Activated CD4-positive, alpha-beta T cell treated with anti-CD3 and anti-CD28 coated beads, Interleukin-2, amount 10 ng/mL, durations not matched to agents 24 days and 14 days (primary cell): ENCODE measurements around the gene HDGFL2. TPM values are rescaled to one million over a fixed set of nuclear protein-coding genes. Genes with fewer than 3 reads are reported as not detected.

Source experiments
- DNase-seq: peaks from one replicate; pipeline ENCODE4 v3.0.0; 2022
- H3K27ac Mint-ChIP-seq: one replicate; pipeline ENCODE4 v1.8.0; 2022; ENCODE audit warnings: mild to moderate bottlenecking, mixed read lengths
- H3K27me3 Mint-ChIP-seq: one replicate; pipeline ENCODE4 v1.8.0; 2022; ENCODE audit warnings: mixed read lengths
- H3K36me3 Mint-ChIP-seq: one replicate; pipeline ENCODE4 v1.8.0; 2022; ENCODE audit warnings: low read depth, mild to moderate bottlenecking, mixed read lengths
- H3K4me1 Mint-ChIP-seq: one replicate; pipeline ENCODE4 v1.8.0; 2021; ENCODE audit warnings: mixed read lengths
- H3K4me3 Mint-ChIP-seq: one replicate; pipeline ENCODE4 v1.8.0; 2022; ENCODE audit warnings: mild to moderate bottlenecking, moderate library complexity, mixed read lengths
- H3K9me3 Mint-ChIP-seq: one replicate; pipeline ENCODE4 v1.8.0; 2021; ENCODE audit warnings: mixed read lengths
- intact Hi-C: fragments of 100-400 bp; cut with micrococcal nuclease; formaldehyde crosslinking; loops from one replicate; pipeline ENCODE4 v1.15.1; 2023
- total RNA-seq: library from RNA; stranded (reverse); gene quantifications from 2 replicates; pipeline ENCODE4 v1.2.3, GENCODE V29; 2022

Gene HDGFL2
- 66.0 and 72.7 TPM in 2 replicates for total RNA-seq

DNA sequence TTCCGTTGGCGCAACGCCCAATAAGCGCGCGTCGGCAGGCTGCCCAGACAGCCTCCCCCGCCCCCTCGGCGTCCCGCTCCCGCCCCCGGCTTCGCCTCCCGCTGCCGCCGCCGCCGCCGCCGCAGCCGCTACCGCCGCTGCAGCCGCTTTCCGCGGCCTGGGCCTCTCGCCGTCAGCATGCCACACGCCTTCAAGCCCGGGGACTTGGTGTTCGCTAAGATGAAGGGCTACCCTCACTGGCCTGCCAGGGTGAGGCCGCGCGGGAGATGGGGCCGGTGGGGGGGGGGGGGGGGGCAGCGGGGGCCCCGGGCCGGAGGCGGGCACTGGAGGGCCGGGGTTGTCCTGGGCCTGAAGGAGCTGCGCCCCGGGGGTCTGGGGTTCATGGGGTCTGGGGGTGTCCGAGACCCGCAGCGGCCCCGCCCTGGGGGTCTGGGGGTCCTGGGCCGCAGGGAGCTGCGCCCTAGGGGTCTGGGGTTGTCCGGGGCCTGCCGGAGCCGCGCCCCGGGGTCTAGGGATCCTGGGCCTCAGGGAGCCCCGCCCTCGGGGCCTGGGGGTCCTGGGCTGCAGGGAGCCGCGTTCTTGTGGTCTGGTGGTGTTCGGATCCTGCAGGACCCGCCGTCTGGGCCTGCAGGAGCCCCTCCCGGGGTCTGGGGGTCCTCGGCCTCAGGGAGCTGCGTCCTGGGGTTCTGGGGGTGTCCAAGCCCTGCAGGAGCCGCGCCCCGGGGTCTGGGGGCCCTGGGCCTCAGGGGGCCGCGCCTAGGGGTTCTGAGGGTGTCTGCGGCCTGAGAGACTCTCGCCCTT, at the start of gene HDGFL2:
Gene HDGFL2 (plus strand): TSS at position 124 of the 801 bp plus-strand sequence. CDS start 54 bp downstream, at position 178.
- Mint-ChIP-seq H3K4me3 (peak within 1 kb of the TSS; percentile 88), H3K27me3 (no peaks in the 10 kb centered on the region), H3K36me3 (peaks cover 5% of the 10 kb centered on the region), H3K9me3 (no peaks in the 10 kb centered on the region), H3K27ac (peak within 1 kb of the TSS; percentile 53), H3K4me1 (peaks cover 22% of the 10 kb centered on the region)
- DNase-seq, result no peak
- intact Hi-C loops, result loop anchor here (5.0 kb wide), 2 partner anchors 70 to 165 kb away; partner anchors contain the start of genes CHAF1A, SH3GL1 and TNFAIP8L1

DNA sequence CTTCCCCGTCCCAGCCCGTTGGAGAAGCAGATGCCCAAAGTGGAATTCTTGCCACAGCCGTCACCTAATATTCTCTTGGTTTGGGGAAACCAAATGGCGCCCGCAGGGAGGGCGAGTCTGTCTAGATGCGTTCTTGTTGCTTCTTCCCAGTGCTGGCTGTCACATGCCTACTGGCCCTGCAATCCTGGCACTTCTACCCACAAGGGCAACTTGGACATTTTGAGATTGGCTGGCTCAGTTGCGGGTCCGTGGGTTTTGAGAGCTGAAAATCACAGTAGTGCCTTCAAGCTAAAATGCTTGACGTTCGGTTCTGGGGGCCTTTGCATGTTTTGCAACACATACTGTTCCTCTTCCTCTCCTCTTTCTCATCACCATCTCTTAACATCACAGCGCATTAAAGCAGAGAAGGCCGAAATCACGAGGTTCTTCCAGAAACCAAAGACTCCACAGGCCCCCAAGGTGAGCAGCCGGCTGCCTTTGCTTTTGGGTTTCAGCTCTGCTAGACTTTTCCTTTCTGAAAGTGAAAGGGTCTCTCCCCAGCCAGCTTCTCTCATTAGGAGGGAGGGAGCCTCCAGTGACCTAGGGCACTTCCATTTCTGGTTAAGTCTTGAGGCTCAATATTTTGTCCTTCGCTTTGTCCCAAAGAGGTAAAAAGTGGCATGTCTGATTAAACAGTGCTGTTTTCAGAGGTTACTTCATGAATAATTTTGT, 48.5 kb upstream of the HDGFL2 start:
- Mint-ChIP-seq H3K27me3 (no peaks in the 10 kb centered on the region), H3K4me1 (peaks cover 3% of the 10 kb centered on the region), H3K36me3 (peaks cover 29% of the 10 kb centered on the region), H3K9me3 (no peaks in the 10 kb centered on the region), H3K4me3 (no peak overlapping the region), H3K27ac (peak overlapping the region; percentile 16)
- DNase-seq, result no peak
- intact Hi-C loops, result no loop called here

DNA sequence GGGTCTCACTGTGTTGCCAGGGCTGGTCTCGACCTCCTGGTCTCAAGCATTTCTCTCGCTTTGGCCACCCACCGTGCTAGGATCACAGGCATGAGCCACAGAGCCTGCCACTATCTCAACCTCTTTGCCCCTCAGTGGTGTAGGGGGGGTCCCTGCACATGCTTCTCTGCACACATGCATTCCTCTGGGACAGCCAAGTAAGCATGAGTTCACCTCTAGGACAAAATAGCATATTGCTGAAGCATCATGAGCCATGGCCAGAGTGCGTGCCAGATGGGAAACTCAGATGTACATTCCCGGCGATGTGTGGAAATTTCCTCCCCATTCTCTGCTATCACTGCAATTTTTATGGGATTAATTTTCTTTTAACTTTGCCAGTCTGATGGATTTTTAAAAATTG, 46.6 kb upstream of the HDGFL2 start:
- intact Hi-C loops, result no loop called here
- Mint-ChIP-seq H3K9me3 (no peaks in the 10 kb centered on the region), H3K27me3 (no peaks in the 10 kb centered on the region)

DNA sequence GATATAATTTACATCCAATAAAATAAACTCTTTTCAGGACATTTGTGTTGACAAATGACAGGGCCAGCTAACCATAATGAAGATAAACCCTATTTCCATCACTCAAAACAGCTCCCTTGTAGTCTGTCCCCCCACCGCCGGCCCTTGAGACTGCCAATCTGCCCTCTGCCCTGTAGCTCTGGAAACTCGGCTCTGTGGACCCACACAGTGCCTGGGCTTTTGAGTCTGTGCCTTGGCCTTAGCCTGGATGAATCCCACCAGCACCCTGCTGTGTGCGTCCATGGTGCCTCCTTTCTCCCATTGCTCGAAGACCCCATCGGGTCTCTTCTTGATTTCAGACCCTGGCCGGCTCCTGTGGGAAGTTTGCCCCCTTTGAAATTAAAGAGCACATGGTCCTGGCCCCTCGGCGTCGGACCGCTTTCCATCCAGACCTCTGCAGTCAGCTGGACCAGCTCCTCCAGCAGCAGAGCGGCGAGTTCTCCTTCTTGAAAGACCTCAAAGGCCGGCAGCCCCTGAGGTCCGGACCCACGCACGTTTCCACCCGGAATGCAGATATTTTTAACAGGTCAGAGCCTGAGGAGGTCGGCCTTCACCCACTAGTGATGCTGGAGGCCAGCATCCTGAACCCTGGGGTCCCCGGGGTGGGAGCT, 43.6 kb upstream of the HDGFL2 start:
- Mint-ChIP-seq H3K4me3 (no peak overlapping the region), H3K4me1 (peaks cover 3% of the 10 kb centered on the region), H3K27me3 (no peaks in the 10 kb centered on the region), H3K9me3 (no peaks in the 10 kb centered on the region), H3K36me3 (peaks cover 48% of the 10 kb centered on the region), H3K27ac (no peak overlapping the region)
- no peak for DNase-seq
- intact Hi-C loops, result no loop called here

More for the DNA sequence above, 46.6 kb upstream of the HDGFL2 start:
- Mint-ChIP-seq H3K4me3 (no peak overlapping the region), H3K36me3 (peaks cover 40% of the 10 kb centered on the region), H3K4me1 (peaks cover 3% of the 10 kb centered on the region), H3K27ac (no peak overlapping the region)
- DNase-seq, result no peak

DNA sequence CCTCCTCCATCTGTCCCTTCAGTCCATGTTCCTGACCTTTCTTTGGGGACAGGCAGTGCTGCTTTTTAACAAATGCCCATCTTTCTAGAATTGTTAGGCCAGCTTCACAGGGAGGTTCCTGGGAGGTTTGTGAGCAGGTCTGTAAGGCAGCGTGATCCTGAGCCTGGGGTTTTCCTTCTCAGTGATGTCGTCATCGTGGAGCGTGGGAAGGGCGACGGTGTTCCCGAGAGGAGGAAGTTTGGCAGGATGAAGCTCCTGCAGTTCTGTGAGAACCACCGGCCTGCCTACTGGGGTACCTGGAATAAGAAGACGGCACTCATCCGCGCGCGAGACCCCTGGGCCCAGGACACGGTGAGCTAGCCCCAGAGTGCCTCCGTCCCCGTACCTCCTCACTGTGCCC, 42.8 kb upstream of the HDGFL2 start:
- no peak for DNase-seq
- no peak overlapping the region for H3K27ac Mint-ChIP-seq
- H3K27me3 Mint-ChIP-seq, result no peaks in the 10 kb centered on the region
- peaks cover 46% of the 10 kb centered on the region for H3K36me3 Mint-ChIP-seq
- H3K4me1 Mint-ChIP-seq, result no peaks in the 10 kb centered on the region
- no peak overlapping the region for H3K4me3 Mint-ChIP-seq
- intact Hi-C loops, result no loop called here
- no peaks in the 10 kb centered on the region for H3K9me3 Mint-ChIP-seq

DNA sequence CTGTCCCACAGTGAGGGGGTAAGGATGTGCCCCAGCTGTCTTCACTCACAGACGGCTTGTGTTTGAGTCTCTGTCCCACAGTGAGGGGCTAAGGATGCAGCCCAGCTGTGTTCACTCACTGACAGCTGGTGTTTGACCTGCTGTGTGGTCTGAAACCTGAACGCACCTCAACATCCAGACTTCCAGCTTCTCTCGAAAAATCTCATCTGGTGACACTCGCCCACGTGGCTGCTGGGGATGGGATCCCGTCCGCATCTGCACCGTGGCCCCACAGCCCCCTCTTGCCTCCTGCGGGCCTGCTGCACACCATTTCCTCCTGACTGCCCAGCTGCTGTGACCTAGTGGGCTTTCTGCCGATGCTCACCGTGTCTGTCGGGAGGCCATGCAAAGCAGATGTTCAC, 42.3 kb upstream of the HDGFL2 start:
- Mint-ChIP-seq H3K4me1 (no peaks in the 10 kb centered on the region), H3K27me3 (no peaks in the 10 kb centered on the region), H3K27ac (no peak overlapping the region), H3K4me3 (no peak overlapping the region), H3K36me3 (peaks cover 51% of the 10 kb centered on the region), H3K9me3 (no peaks in the 10 kb centered on the region)
- intact Hi-C loops, result no loop called here
- no peak for DNase-seq

DNA sequence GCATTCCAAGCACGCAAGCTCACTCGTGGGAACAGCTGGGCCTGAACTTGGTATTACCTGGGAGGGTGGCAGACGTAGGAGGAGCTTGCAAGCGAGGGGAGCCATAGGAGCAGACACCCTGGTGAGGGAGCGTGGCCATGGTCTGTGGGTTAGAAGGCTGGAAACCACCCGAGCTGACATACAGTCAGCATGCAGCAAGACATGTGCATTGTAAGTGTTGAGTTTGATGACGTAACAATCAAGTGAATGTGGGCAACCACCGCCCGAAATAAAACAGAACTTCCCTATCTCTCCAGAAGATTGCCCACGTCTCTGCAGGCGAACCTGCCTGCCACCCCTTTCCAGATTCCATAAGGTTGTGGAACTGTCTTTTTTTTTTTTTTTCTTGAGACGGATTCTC, 41.3 kb upstream of the HDGFL2 start:
- Mint-ChIP-seq H3K9me3 (no peaks in the 10 kb centered on the region), H3K36me3 (peaks cover 50% of the 10 kb centered on the region), H3K4me1 (no peaks in the 10 kb centered on the region), H3K27me3 (no peaks in the 10 kb centered on the region), H3K4me3 (no peak overlapping the region), H3K27ac (no peak overlapping the region)
- DNase-seq, result no peak
- intact Hi-C loops, result no loop called here

DNA sequence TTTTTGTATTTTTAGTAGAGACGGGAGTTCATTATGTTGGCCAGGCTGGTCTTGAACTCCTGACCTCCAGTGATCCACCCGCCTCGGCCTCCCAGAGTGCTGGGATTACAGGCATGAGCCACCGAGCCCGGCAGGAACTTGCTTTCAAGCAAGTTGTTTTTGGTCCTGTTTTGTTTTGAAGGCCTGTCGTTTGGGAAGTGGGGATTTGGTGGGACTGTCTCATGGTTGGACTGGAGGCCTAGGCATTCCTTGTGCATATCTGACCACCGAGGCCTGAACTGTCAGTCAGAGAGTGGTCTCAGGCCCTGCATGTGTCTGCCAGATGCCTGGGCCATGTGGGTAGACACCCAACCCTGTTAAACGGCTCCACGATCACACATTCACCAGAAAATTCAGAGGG, 40.8 kb upstream of the HDGFL2 start:
- H3K27me3 Mint-ChIP-seq, result no peaks in the 10 kb centered on the region
- H3K4me1 Mint-ChIP-seq, result no peaks in the 10 kb centered on the region
- no peak overlapping the region for H3K4me3 Mint-ChIP-seq
- peaks cover 48% of the 10 kb centered on the region for H3K36me3 Mint-ChIP-seq
- no peak overlapping the region for H3K27ac Mint-ChIP-seq
- no peak for DNase-seq
- H3K9me3 Mint-ChIP-seq, result no peaks in the 10 kb centered on the region
- intact Hi-C loops, result no loop called here

DNA sequence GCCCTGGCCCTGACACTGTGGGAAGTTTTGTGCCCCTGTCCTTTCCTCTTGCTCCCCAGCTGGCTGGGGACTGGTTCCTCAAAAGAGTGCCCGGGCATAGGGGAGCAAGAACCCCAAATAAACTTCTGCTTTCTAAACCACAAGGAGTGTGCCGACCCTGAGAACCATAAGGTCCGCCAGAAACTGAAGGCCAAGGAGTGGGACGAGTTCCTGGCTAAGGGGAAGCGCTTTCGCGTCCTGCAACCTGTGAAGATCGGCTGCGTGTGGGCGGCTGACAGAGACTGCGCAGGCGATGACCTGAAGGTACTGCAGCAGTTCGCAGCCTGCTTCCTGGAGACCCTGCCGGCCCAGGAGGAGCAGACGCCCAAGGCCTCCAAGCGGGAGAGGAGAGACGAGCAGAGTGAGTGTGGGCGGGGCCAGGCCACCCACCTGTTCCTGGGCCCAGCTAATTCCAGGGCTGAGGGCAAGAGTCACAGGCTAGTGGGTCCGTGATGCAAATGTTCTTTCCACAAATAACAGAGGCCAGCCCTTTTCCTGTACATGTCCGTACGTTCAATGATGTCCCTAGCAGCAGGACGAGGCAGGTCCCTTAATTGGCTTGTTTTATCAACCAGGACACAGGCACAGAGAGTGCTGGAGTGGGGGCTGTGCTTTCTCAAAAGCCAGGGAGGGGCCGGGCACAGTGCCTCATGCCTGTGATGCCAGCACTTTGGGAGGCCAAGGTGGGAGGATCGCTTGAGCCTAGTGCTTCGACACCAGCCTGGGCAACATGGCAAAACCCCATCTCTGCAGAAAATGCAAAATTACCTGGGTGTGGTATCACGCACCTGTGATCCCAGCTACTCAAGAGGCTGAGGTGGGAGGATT, 40.1 kb upstream of the HDGFL2 start:
- intact Hi-C loops, result no loop called here
- H3K9me3 Mint-ChIP-seq, result no peaks in the 10 kb centered on the region
- peaks cover 50% of the 10 kb centered on the region for H3K36me3 Mint-ChIP-seq
- H3K27me3 Mint-ChIP-seq, result no peaks in the 10 kb centered on the region
- DNase-seq, result no peak
- H3K4me1 Mint-ChIP-seq, result no peaks in the 10 kb centered on the region
- no peak overlapping the region for H3K27ac Mint-ChIP-seq
- no peak overlapping the region for H3K4me3 Mint-ChIP-seq

DNA sequence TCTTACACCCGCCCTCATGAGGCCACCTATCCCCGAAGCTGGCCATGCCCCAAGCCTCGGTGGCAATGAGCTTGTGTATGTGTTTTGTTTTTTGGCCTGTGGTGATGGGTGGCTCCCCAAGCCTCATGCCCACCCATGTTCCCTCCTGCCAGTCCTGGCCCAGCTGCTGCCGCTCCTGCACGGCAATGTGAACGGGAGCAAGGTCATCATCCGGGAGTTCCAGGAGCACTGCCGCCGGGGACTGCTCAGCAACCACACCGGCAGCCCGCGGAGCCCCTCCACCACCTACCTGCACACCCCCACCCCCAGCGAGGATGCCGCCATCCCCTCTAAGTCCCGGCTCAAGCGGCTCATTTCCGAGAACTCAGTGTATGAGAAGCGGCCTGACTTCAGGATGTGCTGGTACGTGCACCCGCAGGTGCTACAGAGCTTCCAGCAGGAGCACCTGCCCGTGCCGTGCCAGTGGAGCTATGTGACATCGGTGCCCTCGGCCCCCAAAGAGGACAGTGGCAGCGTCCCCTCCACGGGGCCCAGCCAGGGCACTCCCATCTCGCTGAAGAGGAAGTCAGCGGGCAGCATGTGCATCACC, 39.1 kb upstream of the HDGFL2 start:
- Mint-ChIP-seq H3K4me1 (no peaks in the 10 kb centered on the region), H3K27ac (no peak overlapping the region), H3K4me3 (no peak overlapping the region), H3K36me3 (peaks cover 56% of the 10 kb centered on the region), H3K9me3 (no peaks in the 10 kb centered on the region), H3K27me3 (no peaks in the 10 kb centered on the region)
- no peak for DNase-seq
- intact Hi-C loops, result no loop called here

DNA sequence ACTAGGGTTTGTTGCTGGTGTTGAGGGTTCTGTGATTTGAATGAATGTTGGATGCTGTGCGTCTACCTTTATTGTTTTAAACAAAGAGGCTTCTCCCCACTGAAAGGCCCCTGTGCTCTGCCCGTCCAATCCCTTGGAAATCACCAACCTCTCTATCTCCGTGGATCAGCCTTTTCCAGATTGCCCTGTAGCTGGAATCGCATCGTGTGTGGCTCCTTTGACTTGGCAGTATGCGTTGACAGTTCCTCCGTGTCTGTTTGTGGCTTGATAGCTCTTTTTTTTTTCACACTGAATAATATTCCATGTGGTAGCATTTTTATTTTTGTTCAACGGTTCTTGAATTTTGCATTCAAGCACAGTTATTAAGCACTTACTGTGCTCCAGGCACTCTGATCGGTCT, 37.7 kb upstream of the HDGFL2 start:
- H3K4me1 Mint-ChIP-seq, result peaks cover 2% of the 10 kb centered on the region

DNA sequence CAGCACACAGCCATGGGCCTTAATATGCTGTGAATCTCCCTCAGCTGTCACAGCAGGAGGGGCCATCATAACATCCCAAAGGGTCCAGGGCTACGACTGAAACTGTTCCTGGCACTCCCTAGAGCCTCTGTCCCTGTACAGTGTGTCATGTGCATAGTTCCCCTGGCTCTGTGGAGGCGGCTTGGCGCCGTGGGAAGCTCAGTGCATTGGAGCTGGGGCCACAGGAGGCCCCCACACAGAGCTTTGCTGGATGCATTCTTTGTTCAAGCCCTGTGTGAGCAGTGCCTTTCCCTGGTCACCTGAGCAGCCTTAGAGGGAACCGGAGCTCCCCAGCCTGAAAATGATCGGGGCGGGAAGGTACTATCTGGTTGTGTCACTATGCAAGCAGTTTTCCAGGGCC, 35.9 kb upstream of the HDGFL2 start:
- H3K4me3 Mint-ChIP-seq, result no peak overlapping the region
- no peaks in the 10 kb centered on the region for H3K9me3 Mint-ChIP-seq
- intact Hi-C loops, result no loop called here
- peaks cover 2% of the 10 kb centered on the region for H3K4me1 Mint-ChIP-seq
- peaks cover 41% of the 10 kb centered on the region for H3K36me3 Mint-ChIP-seq
- DNase-seq, result no peak
- H3K27ac Mint-ChIP-seq, result no peak overlapping the region
- no peaks in the 10 kb centered on the region for H3K27me3 Mint-ChIP-seq

More for the DNA sequence above, 37.7 kb upstream of the HDGFL2 start:
- Mint-ChIP-seq H3K27ac (no peak overlapping the region), H3K36me3 (peaks cover 52% of the 10 kb centered on the region), H3K4me3 (no peak overlapping the region), H3K9me3 (no peaks in the 10 kb centered on the region), H3K27me3 (no peaks in the 10 kb centered on the region)
- DNase-seq, result no peak
- intact Hi-C loops, result no loop called here

DNA sequence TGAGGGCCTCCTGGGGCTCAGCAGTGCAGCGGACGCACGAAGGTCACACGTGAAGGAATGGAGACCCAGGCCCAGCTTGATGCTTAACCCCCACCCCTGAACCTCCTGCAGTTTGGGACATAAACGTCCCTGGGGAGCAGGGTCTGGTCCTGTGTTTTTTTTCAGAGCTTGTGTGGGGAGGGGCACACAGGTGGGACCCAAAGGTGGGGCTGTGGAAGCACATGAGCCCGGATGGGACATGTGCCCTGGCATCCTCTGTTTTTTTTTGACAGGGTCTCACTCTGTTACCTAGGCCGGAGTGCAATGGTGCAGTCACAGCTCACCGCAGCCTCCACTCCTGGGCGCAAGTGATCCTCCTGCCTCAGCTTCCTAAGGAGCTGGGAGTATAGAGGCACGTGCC, 35.0 kb upstream of the HDGFL2 start:
- DNase-seq, result no peak
- peaks cover 39% of the 10 kb centered on the region for H3K36me3 Mint-ChIP-seq
- no peak overlapping the region for H3K27ac Mint-ChIP-seq
- intact Hi-C loops, result no loop called here
- H3K4me3 Mint-ChIP-seq, result no peak overlapping the region
- H3K9me3 Mint-ChIP-seq, result no peaks in the 10 kb centered on the region
- H3K27me3 Mint-ChIP-seq, result no peaks in the 10 kb centered on the region
- peaks cover 2% of the 10 kb centered on the region for H3K4me1 Mint-ChIP-seq
